NCI-H82 treated with DMSO at 0.1 percent for 48 hours (cell line): ENCODE data around the gene POTEH.
"Not testable (repeated sequence)": the region's sequence is repeated elsewhere in the genome, so short reads cannot be mapped to it uniquely, and the experiment has no call there.

Experiments used
- DNase-seq: peaks from one replicate; lab custom pipeline; 2025; ENCODE audit not compliant: unreplicated experiment; lab: John Stamatoyannopoulos, UW

POTEH gene

GRCh38 chr22:15689749-15690125 is at the start of gene POTEH:
Gene POTEH, plus strand, starts transcription at chr22:15690026. Its CDS starts 52 bp downstream, at chr22:15690078.
- not testable (repeated sequence) for DNase-seq

GRCh38 chr22:15642288-15642861 is 47.5 kb upstream of the POTEH start:
- not testable (repeated sequence) for DNase-seq

GRCh38 chr22:15651954-15652353 is 37.9 kb upstream of the POTEH start:
- DNase-seq, result not testable (repeated sequence)

GRCh38 chr22:15652738-15653137 is 37.1 kb upstream of the POTEH start:
- not testable (repeated sequence) for DNase-seq

GRCh38 chr22:15653241-15653640 is 36.6 kb upstream of the POTEH start:
- not testable (repeated sequence) for DNase-seq

GRCh38 chr22:15661102-15661501 is 28.7 kb upstream of the POTEH start:
- DNase-seq, result not testable (repeated sequence)

- not testable (repeated sequence) for DNase-seq
Measured at GRCh38 chr22:15664682-15665081, 25.1 kb upstream of the POTEH start.

- not testable (repeated sequence) for DNase-seq
Measured at GRCh38 chr22:15665478-15665877, 24.3 kb upstream of the POTEH start.

GRCh38 chr22:15669430-15669829 is 20.4 kb upstream of the POTEH start:
- not testable (repeated sequence) for DNase-seq

GRCh38 chr22:15679702-15680101 is 10.1 kb upstream of the POTEH start:
- not testable (repeated sequence) for DNase-seq

- not testable (repeated sequence) for DNase-seq
Measured at GRCh38 chr22:15684115-15684514, 5.7 kb upstream of the POTEH start.

GRCh38 chr22:15684695-15685094 is 5.1 kb upstream of the POTEH start:
- DNase-seq, result not testable (repeated sequence)

- DNase-seq, result not testable (repeated sequence)
Measured at GRCh38 chr22:15685641-15686040, 4.2 kb upstream of the POTEH start.

- not testable (repeated sequence) for DNase-seq
Measured at GRCh38 chr22:15687086-15687485, 2.7 kb upstream of the POTEH start.

GRCh38 chr22:15687676-15688075 is 2.1 kb upstream of the POTEH start:
- not testable (repeated sequence) for DNase-seq

GRCh38 chr22:15688090-15688489 is 1.7 kb upstream of the POTEH start:
- DNase-seq, result not testable (repeated sequence)

GRCh38 chr22:15689012-15689748 is 646 bp upstream of the POTEH start:
- DNase-seq, result not testable (repeated sequence)

GRCh38 chr22:15713600-15713999 is 23.8 kb downstream of the POTEH start:
- DNase-seq, result not testable (repeated sequence)

GRCh38 chr22:15714125-15714524 is 24.3 kb downstream of the POTEH start:
- not testable (repeated sequence) for DNase-seq

GRCh38 chr22:15721884-15722283 is 32.1 kb downstream of the POTEH start:
- not testable (repeated sequence) for DNase-seq

GRCh38 chr22:15729209-15729917 is 39.5 kb downstream of the POTEH start:
- DNase-seq, result not testable (repeated sequence)

GRCh38 chr22:15731023-15731422 is 41.2 kb downstream of the POTEH start:
- not testable (repeated sequence) for DNase-seq
